CD14-positive monocyte (primary cell): ENCODE measurements around the gene C1orf105. TPM values are rescaled to one million over a fixed set of nuclear protein-coding genes. Genes with fewer than 3 reads are reported as not detected.

Experiments
- DNase-seq, 3 donors: peaks; one replicate each; pipeline ENCODE4 v3.0.0-alpha.2; 2011 to 2022
- H2AFZ ChIP-seq: 2 replicates; pipeline ENCODE4 v1.6.0; 2012; ENCODE audit warnings: mild to moderate bottlenecking, low read depth, low read length, inconsistent platforms; ENCODE audit not compliant: insufficient read depth, poor library complexity, severe bottlenecking
- H3K27ac ChIP-seq, 2 donors: 1 replicate in 1 of 2; 2 replicates in 1 of 2; pipeline ENCODE4 v1.5.1; 2012 to 2013; ENCODE audit warnings: low read length in 2 of 2, control low read depth in 1 of 2, inconsistent platforms in 1 of 2, low read depth in 1 of 2, mild to moderate bottlenecking in 1 of 2
- H3K27me3 ChIP-seq, 2 donors: one replicate each; pipeline versions ENCODE4 v1.6.0 to v1.6.1; 2011 to 2013; ENCODE audit warnings: low read length in 2 of 2; ENCODE audit not compliant: control insufficient read depth in 2 of 2, insufficient read depth in 2 of 2
- H3K36me3 ChIP-seq, 2 donors: replicated peaks in 1 of 2; 1 replicate in 1 of 2; 2 replicates in 1 of 2; pipeline versions ENCODE4 v1.5.1 to v1.6.1; 2012 to 2013; ENCODE audit warnings: low read length in 2 of 2, control low read depth in 1 of 2, inconsistent platforms in 1 of 2, mild to moderate bottlenecking in 1 of 2; ENCODE audit not compliant: insufficient read depth in 2 of 2, control insufficient read depth in 1 of 2
- H3K4me1 ChIP-seq, 2 donors: 1 replicate in 1 of 2; 2 replicates in 1 of 2; pipeline versions ENCODE4 v1.5.1 to v1.6.1; 2012 to 2013; ENCODE audit warnings: low read length in 2 of 2, control low read depth in 1 of 2, inconsistent platforms in 1 of 2, mild to moderate bottlenecking in 1 of 2, moderate library complexity in 1 of 2; ENCODE audit not compliant: insufficient read depth in 2 of 2, control insufficient read depth in 1 of 2
- H3K4me2 ChIP-seq: replicated peaks from 2 replicates; pipeline ENCODE3; 2012; ENCODE audit warnings: low read length, moderate library complexity, mild to moderate bottlenecking; ENCODE audit not compliant: poor library complexity, severe bottlenecking; ENCODE audit errors: extremely low read depth
- H3K4me3 ChIP-seq, 3 experiments: fragments of 200-600 bp in 1 of 3; sonication (generic) in 1 of 3; replicated peaks in 1 of 3; 1 replicate in 2 of 3; 2 replicates in 1 of 3; pipeline ENCODE4 v1.5.1; 2011 to 2013; ENCODE audit warnings: low read length in 3 of 3, mild to moderate bottlenecking in 3 of 3, control low read depth in 2 of 3, low read depth in 2 of 3, inconsistent platforms in 1 of 3, moderate library complexity in 1 of 3
- H3K79me2 ChIP-seq: 2 replicates; pipeline ENCODE4 v1.6.0; 2012; ENCODE audit warnings: mild to moderate bottlenecking, control low read depth, inconsistent platforms, low read length, moderate library complexity; ENCODE audit not compliant: insufficient read depth
- H3K9ac ChIP-seq: 2 replicates; pipeline ENCODE4 v1.6.0; 2017; ENCODE audit warnings: low read length, mild to moderate bottlenecking; ENCODE audit not compliant: insufficient read depth, poor library complexity, severe bottlenecking
- H3K9me3 ChIP-seq, 2 donors: replicated peaks in 1 of 2; 1 replicate in 1 of 2; 2 replicates in 1 of 2; pipeline versions ENCODE4 v1.5.1 to v1.6.1; 2012 to 2013; ENCODE audit warnings: low read length in 2 of 2, control low read depth in 1 of 2; ENCODE audit not compliant: control insufficient read depth in 1 of 2, insufficient read depth in 1 of 2
- H4K20me1 ChIP-seq: 2 replicates; pipeline ENCODE4 v1.6.0; 2012; ENCODE audit warnings: mild to moderate bottlenecking, low read length, control low read depth, moderate library complexity; ENCODE audit not compliant: insufficient read depth
- H3K27ac Mint-ChIP-seq, 7 donors: one replicate each; pipeline ENCODE4 v1.8.0; 2020; ENCODE audit warnings: mild to moderate bottlenecking in 7 of 7, mixed read lengths in 7 of 7, moderate library complexity in 6 of 7, inconsistent platforms in 2 of 7
- H3K27me3 Mint-ChIP-seq, 3 donors: one replicate each; pipeline ENCODE4 v1.8.0; 2021 to 2022; ENCODE audit warnings: low read depth in 3 of 3, mild to moderate bottlenecking in 3 of 3, mixed read lengths in 3 of 3, moderate library complexity in 3 of 3, inconsistent platforms in 1 of 3
- H3K36me3 Mint-ChIP-seq, 2 donors: one replicate each; pipeline ENCODE4 v1.8.0; 2020; ENCODE audit warnings: mixed read lengths in 2 of 2, inconsistent platforms in 1 of 2, mild to moderate bottlenecking in 1 of 2
- H3K4me1 Mint-ChIP-seq: one replicate; pipeline ENCODE4 v1.8.0; 2020; ENCODE audit warnings: mild to moderate bottlenecking, mixed read lengths
- H3K4me3 Mint-ChIP-seq, 2 donors: one replicate each; pipeline ENCODE4 v1.8.0; 2020; ENCODE audit warnings: mild to moderate bottlenecking in 2 of 2, mixed read lengths in 2 of 2, moderate library complexity in 1 of 2
- H3K9me3 Mint-ChIP-seq, 7 donors: one replicate each; pipeline ENCODE4 v1.8.0; 2020 to 2022; ENCODE audit warnings: mixed read lengths in 7 of 7, mild to moderate bottlenecking in 6 of 7, moderate library complexity in 6 of 7, inconsistent platforms in 2 of 7
- CTCF ChIP-seq: fragments of 200-600 bp; IDR thresholded peaks from one replicate; pipeline ENCODE4 v1.8.0; 2022; ENCODE audit warnings: antibody characterized with exemption, mild to moderate bottlenecking
- WGBS: methylation state at CpG from one replicate; pipeline ENCODE4 v1.1.5; 2013; ENCODE audit warnings: missing lambda C conversion rate; ENCODE audit not compliant: insufficient coverage; 5-methylcytosine and 5-hydroxymethylcytosine counted together
- intact Hi-C, 2 donors: fragments of 100-400 bp; cut with micrococcal nuclease; formaldehyde crosslinking; loops; one replicate each; pipeline versions ENCODE4 v1.15.0 to v1.15.1; 2023
- polyA plus RNA-seq, 3 donors: library from polyadenylated mRNA; depleted of rRNA in 1 of 3; unstranded in 2 of 3; stranded (reverse) in 1 of 3; fragments of 300-500 nt in 2 of 3; fragments of >200 nt in 1 of 3; fragmentation: Illumina TruSeq in 2 of 3; gene quantifications; 1 replicate in 2 of 3; 2 replicates in 1 of 3; pipeline ENCODE4 v1.2.3, GENCODE V29; 2012 to 2021

The C1orf105 gene
- polyA plus RNA-seq, 3 donors, result not detected

GRCh38 chr1:172472495-172472894 is 52.0 kb downstream of the C1orf105 start:
- peaks cover 59% of the 10 kb centered on the region for H3K4me1 Mint-ChIP-seq
- 0% methylated on average over 1 of the region's 1 CpG for WGBS
- H3K27ac Mint-ChIP-seq, result peak overlapping the region in 6 of 7 donors; percentile 13 to 84 (median 60)
- DNase-seq, result no peak
- no peaks in the 10 kb centered on the region for H4K20me1 ChIP-seq
- no peak overlapping the region for H3K4me3 ChIP-seq
- no peak overlapping the region for H2AFZ ChIP-seq
- H3K27me3 ChIP-seq, result no peaks in the 10 kb centered on the region
- no peak for TF ChIP-seq CTCF
- no peaks in the 10 kb centered on the region for H3K36me3 Mint-ChIP-seq
- no peak overlapping the region for H3K9ac ChIP-seq
- peak overlapping the region; percentile 27 for H3K4me2 ChIP-seq
- no peaks in the 10 kb centered on the region for H3K27me3 Mint-ChIP-seq
- no peaks in the 10 kb centered on the region for H3K9me3 ChIP-seq
- peaks cover 0 to 9% (median 0%) of the 10 kb centered on the region in 7 donors for H3K9me3 Mint-ChIP-seq
- H3K79me2 ChIP-seq, result no peaks in the 10 kb centered on the region
- peaks cover 35 to 45% of the 10 kb centered on the region in 2 donors for H3K4me1 ChIP-seq
- H3K4me3 Mint-ChIP-seq, result no peak overlapping the region
- intact Hi-C loops, result no loop called here
- no peaks in the 10 kb centered on the region for H3K36me3 ChIP-seq
- peak overlapping the region in 1 of 2 donors; percentile 72 for H3K27ac ChIP-seq

- no peaks in the 10 kb centered on the region for H4K20me1 ChIP-seq
- intact Hi-C loops, result no loop called here
- H3K4me3 ChIP-seq, result peak overlapping the region in 1 of 3 experiments; percentile 6
- no peak overlapping the region for H3K9ac ChIP-seq
- no peaks in the 10 kb centered on the region for H3K27me3 ChIP-seq
- H3K27ac ChIP-seq, result peak overlapping the region in 1 of 2 donors; percentile 72
- H3K9me3 ChIP-seq, result no peaks in the 10 kb centered on the region
- H3K9me3 Mint-ChIP-seq, result peaks cover 0 to 11% (median 2%) of the 10 kb centered on the region in 7 donors
- H3K36me3 ChIP-seq, result no peaks in the 10 kb centered on the region
- peak overlapping the region in 1 of 2 donors; percentile 60 for H3K4me3 Mint-ChIP-seq
- TF ChIP-seq CTCF, result no peak
- peak; percentile 60 to 80 (median 66) for DNase-seq
- H3K4me2 ChIP-seq, result peak overlapping the region; percentile 27
- H3K36me3 Mint-ChIP-seq, result no peaks in the 10 kb centered on the region
- H3K27ac Mint-ChIP-seq, result peak overlapping the region; percentile 59 to 84 (median 66)
- 0% methylated on average over 1 of the region's 3 CpGs for WGBS
- no peaks in the 10 kb centered on the region for H3K79me2 ChIP-seq
- no peaks in the 10 kb centered on the region for H3K27me3 Mint-ChIP-seq
- H3K4me1 Mint-ChIP-seq, result peaks cover 60% of the 10 kb centered on the region
- peaks cover 35 to 45% of the 10 kb centered on the region in 2 donors for H3K4me1 ChIP-seq
- H2AFZ ChIP-seq, result peak overlapping the region; percentile 25
Observed at GRCh38 chr1:172473302-172473701, 52.8 kb downstream of the C1orf105 start.
